OCI-LY7 (cell line): ENCODE data around the gene PRRX1. TPM values are rescaled to one million over a fixed set of nuclear protein-coding genes. Genes with fewer than 3 reads are reported as not detected.

Experiments
- BruUV-seq: library from RNA; stranded (reverse); fragments of 400-500 nt; replicated peaks from 2 replicates; lab custom pipeline; 2021; lab: Mats Ljungman, UMichigan
- CTCF ChIA-PET: fragments of 300-600 bp; sonication (Branson Sonifier 250); formaldehyde crosslinking; loops from one replicate; lab custom pipeline; 2022; ENCODE audit warnings: antibody characterized with exemption; ENCODE audit not compliant: unreplicated experiment; lab: Charles Lee
- POLR2A ChIA-PET: fragments of 300-600 bp; sonication (Branson Sonifier 250); formaldehyde crosslinking; loops from one replicate; lab custom pipeline; 2022; ENCODE audit warnings: antibody characterized with exemption; lab: Charles Lee
- DNase-seq: peaks from one replicate; pipeline ENCODE4 v3.0.0-alpha.2; 2015; ENCODE audit warnings: low spot score
- H2AFZ ChIP-seq: fragments of 200-600 bp; sonication (generic), shearing (Covaris generic); 2 replicates; pipeline ENCODE4 v1.6.1; 2014; ENCODE audit warnings: mild to moderate bottlenecking, antibody characterized with exemption, low read length, moderate library complexity
- H3K27ac ChIP-seq: fragments of 200-600 bp; sonication (generic); 2 replicates; pipeline ENCODE4 v1.5.1; 2014; ENCODE audit warnings: mixed run types, low read depth, mild to moderate bottlenecking, moderate library complexity, low read length, inconsistent platforms; ENCODE audit not compliant: poor library complexity, severe bottlenecking
- H3K36me3 ChIP-seq: fragments of 200-600 bp; sonication (generic); 2 replicates; pipeline ENCODE4 v1.6.1; 2014; ENCODE audit warnings: mild to moderate bottlenecking, antibody characterized with exemption, low read length, moderate library complexity, mixed read lengths; ENCODE audit not compliant: insufficient read depth
- H3K4me1 ChIP-seq: fragments of 200-600 bp; sonication (generic); 2 replicates; pipeline ENCODE4 v1.5.1; 2014; ENCODE audit warnings: mild to moderate bottlenecking, low read length; ENCODE audit not compliant: insufficient read depth, poor library complexity, severe bottlenecking
- H3K4me2 ChIP-seq: fragments of 200-600 bp; sonication (generic); 2 replicates; pipeline ENCODE4 v1.6.1; 2014; ENCODE audit warnings: mild to moderate bottlenecking, low read length
- H3K4me3 ChIP-seq: fragments of 200-600 bp; sonication (generic); 2 replicates; pipeline ENCODE4 v1.5.1; 2014; ENCODE audit warnings: mild to moderate bottlenecking, low read depth, low read length; ENCODE audit not compliant: poor library complexity, severe bottlenecking
- H3K79me2 ChIP-seq: fragments of 200-600 bp; sonication (generic); 2 replicates; pipeline ENCODE4 v1.6.1; 2016; ENCODE audit warnings: low read depth, mild to moderate bottlenecking, low read length, moderate library complexity, mixed read lengths; ENCODE audit not compliant: insufficient read depth
- H3K9me2 ChIP-seq: fragments of 200-600 bp; sonication (generic); 2 replicates; pipeline ENCODE4 v1.6.1; 2016; ENCODE audit warnings: mild to moderate bottlenecking, low read length, mixed read lengths; ENCODE audit not compliant: insufficient read depth
- H3K9me3 ChIP-seq: fragments of 200-600 bp; sonication (generic); 2 replicates; pipeline ENCODE4 v1.6.1; 2014; ENCODE audit warnings: mild to moderate bottlenecking, mixed run types, low read length, mixed read lengths
- H4K20me1 ChIP-seq: fragments of 200-600 bp; sonication (generic); 2 replicates; pipeline ENCODE4 v1.6.1; 2014; ENCODE audit warnings: mild to moderate bottlenecking, antibody characterized with exemption, low read length, moderate library complexity, mixed read lengths; ENCODE audit not compliant: insufficient read depth
- CTCF ChIP-seq: fragments of 200-600 bp; sonication (generic); conservative IDR thresholded peaks from 2 replicates; pipeline ENCODE4 v1.5.1; 2014; ENCODE audit warnings: mild to moderate bottlenecking, antibody characterized with exemption, low read length, moderate library complexity, mixed read lengths
- EZH2phosphoT487 ChIP-seq: fragments of 200-600 bp; sonication (generic); IDR thresholded peaks from 2 replicates; pipeline ENCODE4 v1.6.1; 2018; ENCODE audit warnings: low read depth, borderline replicate concordance, mild to moderate bottlenecking, mixed run types, antibody characterized with exemption, low read length, moderate library complexity, mixed read lengths
- intact Hi-C: fragments of 100-400 bp; cut with micrococcal nuclease; formaldehyde crosslinking; loops from one replicate; pipeline ENCODE4 v1.10.0; 2022; ENCODE audit not compliant: unreplicated experiment
- total RNA-seq, 2 experiments: library from RNA; depleted of rRNA in 1 of 2; stranded (reverse); fragments of >200 nt in 1 of 2; shearing (Covaris generic) in 1 of 2; gene quantifications; 2 replicates each; pipeline ENCODE4 v1.2.3, GENCODE V29; 2014 to 2022

PRRX1 gene
- total RNA-seq, 2 experiments from 2014 or later, result not detected

GRCh38 chr1:170698301-170699275 lies 34.7 kb downstream of the PRRX1 start:
- Histone ChIP-seq H3K4me3 (no peak overlapping the region), H2AFZ (no peak overlapping the region), H4K20me1 (0 out of 2 replicates have a peak, but pooled peaks cover 3% of the 10 kb centered on the region), H3K9me3 (no peaks in the 10 kb centered on the region), H3K79me2 (no peaks in the 10 kb centered on the region), H3K4me1 (no peaks in the 10 kb centered on the region), H3K9me2 (no peaks in the 10 kb centered on the region), H3K36me3 (no peaks in the 10 kb centered on the region), H3K4me2 (no peak overlapping the region), H3K27ac (no peak overlapping the region)
- ChIA-PET POLR2A (interaction anchor here (0.6 to 1.1 kb wide), 4 partner anchors 11 to 870 kb away, joined by 4 to 5 read pairs (median 4); no protein-coding TSS in a partner anchor), CTCF (no interaction called here)
- TF ChIP-seq CTCF, result no peak
- TF ChIP-seq EZH2phosphoT487, result no peak
- intact Hi-C loops, result no loop called here
- no TSS peak for BruUV-seq
- no peak for DNase-seq

- H3K4me3 ChIP-seq, result no peak overlapping the region
- intact Hi-C loops, result no loop called here
- BruUV-seq, result no TSS peak
- no peaks in the 10 kb centered on the region for H3K4me1 ChIP-seq
- no peak for TF ChIP-seq CTCF
- TF ChIP-seq EZH2phosphoT487, result no peak
- POLR2A ChIA-PET, result interaction anchor here (1.1 kb wide), 1 partner anchor 10 kb away, joined by 4 read pairs; no protein-coding TSS in a partner anchor
- H3K36me3 ChIP-seq, result no peaks in the 10 kb centered on the region
- no peaks in the 10 kb centered on the region for H3K9me3 ChIP-seq
- no peak for DNase-seq
- H3K27ac ChIP-seq, result no peak overlapping the region
- H3K9me2 ChIP-seq, result no peaks in the 10 kb centered on the region
- H3K4me2 ChIP-seq, result no peak overlapping the region
- H3K79me2 ChIP-seq, result no peaks in the 10 kb centered on the region
- H2AFZ ChIP-seq, result no peak overlapping the region
- 0 out of 2 replicates have a peak, but pooled peaks cover 3% of the 10 kb centered on the region for H4K20me1 ChIP-seq
- CTCF ChIA-PET, result no interaction called here
These were observed 35.8 kb downstream of the PRRX1 start for GRCh38 chr1:170699696-170700095.
